ENCODE measurements around the gene MT1H.
"Not testable (repeated sequence)": the region's sequence is repeated elsewhere in the genome, so short reads cannot be mapped to it uniquely, and the experiment has no call there.

MT1H gene

GRCh38 chr16:56665286-56666261 lies 4.0 kb upstream of the MT1H start:
- DNase-seq (ENCODE audit: low read depth in 2 of 2): not testable (repeated sequence)

DNA sequence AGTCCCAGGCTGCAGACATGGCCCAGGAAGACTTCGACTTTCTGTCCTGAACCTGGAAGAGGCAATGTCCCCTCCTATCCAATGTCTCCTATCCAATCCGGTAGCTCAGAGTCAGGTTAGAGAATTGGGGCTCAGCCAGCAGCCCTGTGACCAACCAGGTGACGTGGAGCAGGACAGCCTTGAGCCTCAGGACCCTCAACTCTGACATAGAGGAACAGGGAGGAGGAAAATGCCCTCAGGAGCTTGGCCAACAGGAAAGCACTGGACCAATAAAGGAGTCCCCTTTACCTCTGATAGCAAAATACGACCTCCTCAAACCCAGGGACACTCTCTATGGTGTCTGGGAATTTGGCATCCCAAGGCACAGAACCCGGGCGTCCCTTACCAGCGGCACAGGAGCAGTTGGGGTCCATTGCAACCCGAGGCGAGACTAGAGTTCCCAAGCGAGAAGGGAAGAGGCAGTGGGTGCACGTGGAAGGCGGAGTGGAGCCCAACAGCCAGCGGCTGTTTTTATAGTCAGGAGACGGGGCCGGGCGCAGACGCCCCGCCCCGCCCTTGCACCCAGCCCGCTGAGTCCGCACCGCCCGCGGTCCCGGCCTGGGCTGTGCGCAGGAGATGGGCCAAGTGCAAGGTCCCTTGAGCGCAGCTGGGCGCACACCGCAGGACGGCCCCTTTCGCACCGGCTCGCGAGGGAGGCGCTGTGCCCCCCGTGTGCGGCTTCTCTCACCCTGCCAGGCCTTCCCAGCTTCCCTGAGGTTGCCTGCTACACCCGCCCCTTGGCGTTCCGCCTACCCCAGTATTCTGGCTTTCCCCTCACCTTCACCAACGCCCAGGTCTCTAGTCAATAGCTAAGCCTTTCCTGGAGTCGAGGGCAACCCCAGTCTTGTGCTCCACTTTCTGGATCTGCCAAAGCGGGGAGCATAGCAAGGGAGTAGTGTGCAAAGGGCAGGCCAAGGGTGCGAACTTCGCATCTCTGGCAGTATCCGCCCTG lies 1.7 kb upstream of the MT1H start, which contains the start of gene MT1G:
TSS of gene MT1G (minus strand) at position 485 of the 991 bp plus-strand sequence. CDS start at position 413, 72 bp downstream.
- DNase-seq (ENCODE audit: low read depth in 2 of 2): no peak

DNA sequence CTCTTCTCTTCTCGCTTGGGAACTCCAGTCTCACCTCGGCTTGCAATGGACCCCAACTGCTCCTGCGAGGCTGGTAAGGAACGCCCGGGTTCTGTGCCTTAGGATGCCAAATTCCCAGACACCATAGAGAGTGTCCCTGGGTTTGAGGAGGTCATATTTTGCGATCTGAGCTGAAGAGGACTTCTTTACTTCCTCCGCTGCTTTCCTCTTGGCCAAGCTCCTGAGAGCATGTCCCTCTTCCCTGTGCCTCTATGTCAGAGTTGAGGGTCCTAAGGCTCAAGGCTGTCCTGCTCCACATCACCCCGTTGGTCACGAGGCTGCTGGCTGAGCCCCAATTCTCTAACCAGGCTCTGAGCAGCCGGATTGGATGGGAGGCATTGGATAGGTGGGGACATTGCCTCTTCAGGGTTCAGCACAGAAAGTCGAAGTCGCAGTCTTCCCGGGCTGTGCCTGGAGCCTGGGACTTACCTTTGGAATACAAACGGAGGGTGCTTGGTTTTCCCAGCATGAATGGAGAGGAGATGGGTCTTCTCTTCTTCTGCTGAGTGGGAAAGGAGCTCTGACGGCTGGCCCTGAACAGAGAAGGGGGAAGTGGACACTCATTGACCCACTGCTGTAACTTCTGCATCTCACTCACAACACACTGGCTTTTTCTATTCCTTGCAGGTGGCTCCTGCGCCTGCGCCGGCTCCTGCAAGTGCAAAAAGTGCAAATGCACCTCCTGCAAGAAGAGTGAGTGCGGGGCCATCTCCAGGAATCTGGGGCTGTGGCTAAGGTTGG lies 416 bp downstream of the MT1H start:
- DNase-seq (ENCODE audit: low read depth in 2 of 2): no peak

DNA sequence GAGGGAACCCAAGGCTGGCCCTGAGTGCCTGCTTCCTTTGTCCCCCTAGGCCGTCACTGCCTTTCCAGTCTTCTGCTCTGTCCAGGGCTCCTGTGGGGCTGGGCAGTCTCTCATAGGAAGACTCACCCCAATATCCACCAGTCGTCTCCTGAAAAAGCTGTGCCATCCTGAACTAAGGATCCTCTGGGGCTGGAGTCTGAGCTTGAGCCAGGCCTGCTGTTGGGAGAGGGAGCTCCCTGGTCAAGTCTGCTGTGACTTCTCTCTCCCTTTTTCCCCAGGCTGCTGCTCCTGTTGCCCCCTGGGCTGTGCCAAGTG lies 963 bp downstream of the MT1H start:
- DNase-seq (ENCODE audit: low read depth in 2 of 2): no peak

GRCh38 chr16:56671691-56672090 lies 2.1 kb downstream of the MT1H start:
- DNase-seq (ENCODE audit: low read depth in 2 of 2): not testable (repeated sequence)

GRCh38 chr16:56672171-56672570 lies 2.6 kb downstream of the MT1H start:
- not testable (repeated sequence) for DNase-seq (ENCODE audit: low read depth in 2 of 2)

DNA sequence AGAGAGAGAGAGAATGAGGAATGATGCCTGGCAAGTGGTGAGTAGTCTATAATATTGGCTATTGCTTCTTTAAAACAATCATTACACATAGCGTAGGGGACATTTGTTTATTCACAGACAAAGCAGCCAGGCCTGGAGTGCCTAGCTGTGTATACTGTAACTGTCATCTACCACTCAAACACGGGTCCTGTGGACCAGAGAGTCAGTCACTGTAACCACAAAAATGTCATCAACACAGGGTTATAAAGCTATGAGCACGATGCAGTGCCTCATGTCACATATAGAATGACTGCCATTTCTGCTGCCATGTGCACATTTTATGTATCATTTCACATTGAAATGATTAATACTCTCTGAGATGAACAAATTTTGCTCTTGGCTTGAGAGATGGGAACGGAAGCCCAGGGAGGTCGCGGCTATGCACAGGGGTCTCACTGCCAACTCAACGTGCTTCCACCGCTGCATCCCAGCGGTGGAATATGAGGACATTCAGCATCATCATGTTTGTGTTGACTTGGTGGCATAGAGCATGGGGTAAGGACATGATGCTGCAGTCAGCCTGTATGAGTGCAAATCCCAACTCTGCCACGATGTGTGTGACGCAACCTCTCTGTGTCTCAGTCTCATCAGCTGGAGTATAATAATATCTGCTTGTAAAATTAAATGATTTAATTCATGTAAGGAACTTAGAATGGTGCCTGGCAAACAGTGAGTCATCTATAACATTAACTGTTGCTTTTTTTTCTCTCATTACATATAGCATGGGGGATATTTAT lies 3.3 kb downstream of the MT1H start:
- DNase-seq (ENCODE audit: low read depth in 2 of 2): no peak

- no peak for DNase-seq (ENCODE audit: low read depth in 2 of 2)
Measured at GRCh38 chr16:56673921-56674320, 4.3 kb downstream of the MT1H start.

DNA sequence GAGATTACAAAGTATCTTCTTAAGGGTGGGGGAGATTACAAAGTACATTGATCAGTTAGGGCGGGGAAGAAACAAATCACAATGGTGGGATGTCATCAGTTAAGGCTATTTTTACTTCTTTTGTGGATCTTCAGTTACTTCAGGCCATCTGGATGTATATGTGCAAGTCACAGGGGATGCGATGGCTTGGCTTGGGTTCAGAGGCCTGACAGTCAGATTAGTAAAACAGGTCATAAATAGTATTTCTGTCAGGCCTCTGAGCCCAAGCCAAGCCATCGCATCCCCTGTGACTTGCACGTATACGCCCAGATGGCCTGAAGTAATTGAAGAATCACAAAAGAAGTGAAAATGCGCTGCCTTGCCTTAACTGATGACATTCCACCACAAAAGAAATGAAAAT lies 5.0 kb downstream of the MT1H start:
- DNase-seq (ENCODE audit: low read depth in 2 of 2): not testable (repeated sequence)

DNA sequence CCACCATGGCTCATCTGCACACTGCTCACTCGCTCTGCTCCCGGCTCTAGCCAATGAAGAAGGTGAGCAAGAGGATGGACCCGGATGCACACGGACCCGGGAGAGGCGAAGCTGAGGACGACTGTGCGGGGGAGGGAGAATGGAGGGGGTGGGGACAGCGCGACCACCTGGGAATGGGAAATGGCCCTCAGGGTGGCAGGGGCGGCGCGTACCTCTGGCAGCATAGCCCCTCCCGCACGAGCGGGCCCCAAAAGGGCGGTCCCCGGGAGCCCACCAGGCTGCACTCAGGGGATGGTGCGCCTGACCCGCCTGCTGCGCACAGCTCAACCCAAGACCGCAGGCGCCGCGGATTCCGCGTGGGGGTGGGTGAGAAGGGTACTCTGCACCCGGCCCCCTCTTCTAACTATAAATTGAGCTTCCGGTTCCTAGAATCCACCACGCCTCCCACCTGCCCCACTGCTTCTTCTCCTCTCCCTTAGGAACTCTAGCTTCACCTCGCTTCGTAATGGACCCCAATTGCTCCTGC lies 6.1 kb downstream of the MT1H start:
- peak; percentile 39 to 65 for DNase-seq (ENCODE audit: low read depth in 2 of 2)

DNA sequence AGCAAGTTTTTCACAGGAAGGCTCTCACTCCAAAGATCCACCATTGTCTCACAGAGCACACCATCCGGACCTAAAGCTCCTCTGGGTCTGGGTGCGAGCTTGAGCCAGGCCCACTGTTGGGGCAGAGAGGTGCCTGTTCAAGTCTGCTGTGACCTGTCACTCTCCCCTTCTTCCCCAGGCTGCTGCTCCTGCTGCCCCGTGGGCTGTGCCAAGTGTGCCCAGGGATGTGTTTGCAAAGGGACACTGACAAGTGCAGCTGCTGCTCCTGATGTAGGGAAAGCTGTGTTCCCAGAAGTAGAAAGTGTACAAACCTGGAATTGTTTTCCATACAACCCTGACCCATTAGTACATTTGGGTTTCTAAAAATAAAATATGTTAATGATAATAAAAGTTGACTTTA lies 7.9 kb downstream of the MT1H start:
- no peak for DNase-seq (ENCODE audit: low read depth in 2 of 2)

DNA sequence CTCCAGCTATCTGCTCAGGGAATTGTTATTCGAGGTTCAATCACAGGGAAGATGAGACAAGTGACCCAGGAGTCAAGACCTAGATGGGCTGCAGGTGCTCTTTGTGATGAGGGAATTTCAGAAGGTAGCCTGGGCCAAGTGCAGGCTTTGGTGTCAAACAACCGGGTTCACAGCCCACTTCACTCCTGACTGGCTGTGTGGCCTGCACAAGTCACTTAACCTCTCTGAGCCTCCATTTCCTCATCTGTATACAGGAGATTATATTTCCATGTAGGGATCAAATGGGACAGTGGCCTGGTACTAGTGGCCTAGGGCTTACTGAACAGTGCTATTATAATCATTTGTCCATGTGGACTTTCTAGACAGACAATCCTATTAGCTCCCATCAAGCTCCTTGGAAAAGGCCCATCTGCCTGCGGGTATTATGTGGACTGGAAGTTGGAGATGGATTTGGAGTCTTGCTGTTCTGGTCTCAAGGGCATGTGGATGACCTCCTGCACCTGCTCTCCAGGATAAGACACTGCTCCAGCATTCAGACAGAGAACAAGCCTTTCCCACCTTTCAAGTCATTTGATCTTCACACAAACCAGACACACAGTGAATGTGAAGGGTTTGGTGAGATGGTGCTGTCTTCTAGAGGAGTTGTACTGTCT lies 9.6 kb downstream of the MT1H start:
- no peak for DNase-seq (ENCODE audit: low read depth in 2 of 2)

DNA sequence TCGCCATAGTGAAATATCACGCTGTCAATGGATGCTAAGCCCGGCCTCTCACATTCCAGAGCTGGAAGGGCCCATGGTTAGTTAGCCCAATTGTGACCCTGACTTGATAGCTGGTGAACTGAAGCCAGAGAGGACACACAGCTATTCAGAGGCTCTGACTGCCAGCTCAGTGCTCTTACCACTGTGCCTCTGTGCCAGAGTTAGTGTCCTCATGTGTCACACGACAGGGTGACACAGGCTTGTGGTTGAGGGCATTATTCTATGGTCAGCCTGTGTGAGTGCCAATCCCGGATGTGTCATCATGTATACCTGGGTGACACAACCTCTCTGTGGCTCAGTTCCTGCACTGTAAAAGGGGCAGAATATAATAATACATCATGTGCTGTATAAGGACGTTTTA lies 10.2 kb downstream of the MT1H start:
- no peak for DNase-seq (ENCODE audit: low read depth in 2 of 2)

- peak; percentile 68 to 76 for DNase-seq (ENCODE audit: low read depth in 2 of 2)
Measured at GRCh38 chr16:56681939-56682702, 12.5 kb downstream of the MT1H start, which contains the start of gene MT1X. Gene MT1X (plus strand): TSS chr16:56682470. CDS start chr16:56682541, 71 bp downstream.

DNA sequence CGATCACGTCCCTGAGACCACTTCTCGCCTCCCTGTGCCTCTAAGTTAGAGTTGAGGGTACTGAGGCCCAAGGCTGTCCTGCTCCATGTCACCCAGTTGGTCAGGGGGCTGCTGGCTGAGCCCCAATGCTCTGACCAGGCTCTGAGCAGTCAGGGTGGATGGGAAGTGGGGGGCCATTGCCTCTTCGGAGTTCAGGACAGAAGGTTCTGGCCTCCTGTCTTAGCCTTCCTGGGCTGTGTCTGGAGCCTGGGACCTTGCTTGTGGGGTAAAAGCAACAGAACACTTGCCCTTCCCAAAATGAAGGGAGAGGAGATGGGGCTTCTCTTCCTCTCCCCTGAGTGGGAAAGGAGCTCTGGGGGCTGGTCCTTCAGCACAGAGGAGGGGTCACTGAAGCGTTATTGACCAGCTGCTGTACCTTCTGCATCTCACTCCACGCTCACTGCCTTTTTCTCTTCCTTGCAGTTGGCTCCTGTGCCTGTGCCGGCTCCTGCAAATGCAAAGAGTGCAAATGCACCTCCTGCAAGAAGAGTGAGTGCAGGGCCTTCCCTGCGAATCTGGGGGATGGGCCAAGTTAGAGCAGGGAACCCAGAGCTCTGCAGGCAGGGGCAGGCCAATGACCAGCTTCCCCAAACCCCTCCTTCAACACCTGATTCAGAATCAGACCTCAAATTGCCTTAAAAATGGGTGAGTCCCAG lies 13.2 kb downstream of the MT1H start:
- no peak for DNase-seq (ENCODE audit: low read depth in 2 of 2)

- no peak for DNase-seq (ENCODE audit: low read depth in 2 of 2)
Measured at GRCh38 chr16:56683424-56684172, 14.0 kb downstream of the MT1H start.

GRCh38 chr16:56684256-56684925 lies 14.8 kb downstream of the MT1H start:
- no peak for DNase-seq (ENCODE audit: low read depth in 2 of 2)

All from stimulated activated CD8-positive, alpha-beta memory T cell treated with anti-CD3 and anti-CD28 coated beads, Interleukin-7, amount 100 ng/mL, for 4 hours (primary cell).